ENCODE data around the gene TNRC6B.

DNA sequence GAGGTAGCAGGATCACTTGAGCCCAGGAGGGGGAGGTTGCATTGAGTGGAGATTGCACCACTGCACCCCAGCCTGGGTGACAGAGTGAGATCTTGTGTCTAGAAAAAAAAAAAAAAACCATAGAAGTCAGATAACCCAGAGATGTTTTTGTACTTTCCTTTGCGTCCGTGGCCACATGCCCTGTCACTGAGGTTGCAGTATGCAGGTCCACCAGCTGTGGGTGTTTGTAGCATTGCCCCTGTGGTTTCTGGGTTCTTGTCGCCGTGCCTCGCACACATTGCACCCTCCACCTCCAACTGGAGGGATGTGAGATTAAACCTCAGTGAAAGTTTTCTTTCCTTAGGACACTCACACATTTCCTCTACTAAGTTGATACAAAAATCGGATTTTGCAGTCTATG lies 70.3 kb downstream of the TNRC6B start:
- TF ChIP-seq CTCF (IDR thresholded peaks at IDR 0.05) (no peak), POLR2AphosphoS5 (IDR thresholded peaks at IDR 0.05) (no peak)

Data from breast epithelium (tissue), 3 donors.